Ascending aorta (tissue), 2 donors: Measurements from ENCODE around the gene NEIL3. TPM values are rescaled to one million over a fixed set of nuclear protein-coding genes. Genes with fewer than 3 reads are reported as not detected.

ENCODE experiments used
- DNase-seq, 2 donors: peaks; one replicate each; pipeline ENCODE4 v3.0.0-alpha.2; 2019; ENCODE audit warnings: low spot score in 2 of 2
- H3K27ac ChIP-seq, 2 donors: fragments of 200-600 bp; sonication (generic); one replicate each; pipeline ENCODE4 v1.5.1; 2016 to 2017; ENCODE audit warnings: mild to moderate bottlenecking in 1 of 2
- H3K27me3 ChIP-seq: fragments of 200-600 bp; sonication (generic); one replicate; pipeline ENCODE4 v1.5.1; 2017
- H3K36me3 ChIP-seq, 2 donors: fragments of 200-600 bp; sonication (generic); one replicate each; pipeline ENCODE4 v1.5.1; 2016
- H3K4me1 ChIP-seq, 2 donors: fragments of 200-600 bp; sonication (generic); one replicate each; pipeline ENCODE4 v1.5.1; 2016 to 2017; ENCODE audit warnings: mild to moderate bottlenecking in 1 of 2
- H3K4me3 ChIP-seq, 2 donors: fragments of 200-600 bp; sonication (generic); one replicate each; pipeline ENCODE4 v1.5.1; 2016 to 2017; ENCODE audit warnings: mild to moderate bottlenecking in 1 of 2
- H3K9me3 ChIP-seq, 2 donors: fragments of 200-600 bp; sonication (generic); one replicate each; pipeline ENCODE4 v1.5.1; 2016
- CTCF ChIP-seq, 3 experiments: fragments of 200-600 bp in 2 of 3; fragments of 450-650 bp in 1 of 3; sonication (generic) in 2 of 3; IDR thresholded peaks; one replicate each; pipeline ENCODE4 v1.5.1; 2016 to 2019; ENCODE audit warnings: antibody characterized with exemption in 3 of 3, mild to moderate bottlenecking in 1 of 3, moderate library complexity in 1 of 3
- intact Hi-C: fragments of 100-400 bp; cut with DNase I; formaldehyde crosslinking; loops from one replicate; pipeline ENCODE4 v1.15.1; 2023
- total RNA-seq: library from RNA; depleted of rRNA; stranded (reverse); fragments of >200 nt; gene quantifications from one replicate; pipeline ENCODE4 v1.1.0, GENCODE V29; 2016

Gene NEIL3
- total RNA-seq, 1 donor from 2014 or later: not detected

- H3K9me3 ChIP-seq: no peaks in the 10 kb centered on the region
- H3K27me3 ChIP-seq: no peaks in the 10 kb centered on the region
- DNase-seq: no peak
- no peak overlapping the region for H3K27ac ChIP-seq
- intact Hi-C loops: no loop called here
- no peaks in the 10 kb centered on the region for H3K4me1 ChIP-seq
- no peak overlapping the region for H3K4me3 ChIP-seq
- no peak for TF ChIP-seq CTCF (IDR thresholded peaks at IDR 0.05)
- H3K36me3 ChIP-seq: no peaks in the 10 kb centered on the region
Measured at GRCh38 chr4:177315767-177316464, 6.2 kb downstream of the NEIL3 start.

DNA sequence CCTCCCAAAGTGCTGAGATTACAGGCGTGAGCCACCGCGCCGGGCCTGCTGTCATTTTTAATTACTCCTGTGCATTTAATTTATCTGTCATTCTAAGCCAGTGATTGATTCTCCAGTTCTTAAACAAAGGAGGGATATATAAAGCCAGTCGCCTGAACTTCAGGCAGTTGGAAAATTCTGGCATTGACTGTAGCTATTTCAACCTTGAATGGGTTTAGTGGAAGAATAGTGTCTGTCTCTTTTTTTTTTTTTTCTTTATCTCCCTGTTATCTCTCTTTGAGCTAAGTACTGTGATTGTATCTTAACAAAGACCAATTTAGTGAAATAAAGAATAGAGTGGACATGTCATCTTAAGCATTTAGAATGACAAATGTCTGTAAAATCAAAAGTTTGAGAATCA is 11.0 kb downstream of the NEIL3 start:
- intact Hi-C loops: no loop called here
- no peak for TF ChIP-seq CTCF (IDR thresholded peaks at IDR 0.05)
- Histone ChIP-seq H3K27ac (no peak overlapping the region), H3K4me3 (no peak overlapping the region), H3K36me3 (no peaks in the 10 kb centered on the region), H3K9me3 (no peaks in the 10 kb centered on the region), H3K27me3 (no peaks in the 10 kb centered on the region), H3K4me1 (no peaks in the 10 kb centered on the region)
- no peak for DNase-seq

DNA sequence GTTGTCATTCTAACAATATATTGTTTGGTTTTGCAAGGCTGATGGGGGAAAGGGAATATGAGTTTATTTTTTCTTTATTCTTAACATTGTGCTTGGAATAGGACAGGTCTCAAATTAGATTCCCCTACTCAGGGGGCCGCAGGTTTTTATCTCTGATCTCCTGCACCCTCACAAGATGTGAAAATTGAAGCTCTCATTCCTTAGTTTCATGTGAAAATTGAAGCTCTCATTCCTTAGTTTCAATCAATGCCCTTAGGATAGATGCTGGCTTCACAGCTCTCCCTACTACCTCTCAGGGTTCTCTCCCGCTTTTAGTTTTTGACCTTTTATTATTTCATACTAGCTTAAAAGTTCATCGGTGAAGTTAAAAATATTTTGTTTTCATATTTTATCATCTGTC is 12.0 kb downstream of the NEIL3 start:
- DNase-seq: no peak
- Histone ChIP-seq H3K4me1 (no peaks in the 10 kb centered on the region), H3K27ac (no peak overlapping the region), H3K27me3 (no peaks in the 10 kb centered on the region), H3K36me3 (no peaks in the 10 kb centered on the region), H3K9me3 (no peaks in the 10 kb centered on the region), H3K4me3 (no peak overlapping the region)
- TF ChIP-seq CTCF (IDR thresholded peaks at IDR 0.05): no peak
- intact Hi-C loops: no loop called here

GRCh38 chr4:177322266-177322665 is 12.6 kb downstream of the NEIL3 start:
- no peak for DNase-seq
- H3K9me3 ChIP-seq: no peaks in the 10 kb centered on the region
- H3K4me3 ChIP-seq: peak overlapping the region in 1 of 2 donors; percentile 7

DNA sequence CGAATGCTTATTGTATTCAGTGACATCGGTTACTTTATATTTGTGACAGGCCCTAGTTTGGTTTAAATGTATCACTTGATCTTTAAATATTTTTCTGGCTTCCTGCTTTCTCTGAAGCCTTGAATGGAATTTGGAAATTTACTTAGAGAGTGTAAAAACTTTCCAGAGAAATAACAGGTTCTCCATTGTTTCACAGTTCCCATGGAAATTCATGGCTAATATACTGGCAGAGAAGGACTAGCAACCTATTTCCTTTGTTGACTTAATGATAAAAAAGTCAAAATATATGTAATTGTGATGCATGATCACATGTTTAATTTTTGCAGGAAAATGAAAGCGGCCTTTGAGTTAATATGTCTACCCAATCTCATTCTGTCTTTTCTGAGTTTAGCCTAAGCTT is 13.2 kb downstream of the NEIL3 start:
- DNase-seq: no peak
- no peaks in the 10 kb centered on the region for H3K9me3 ChIP-seq
- no peaks in the 10 kb centered on the region for H3K36me3 ChIP-seq
- intact Hi-C loops: no loop called here
- no peaks in the 10 kb centered on the region for H3K27me3 ChIP-seq
- H3K4me3 ChIP-seq: peak overlapping the region in 1 of 2 donors; percentile 7
- H3K27ac ChIP-seq: no peak overlapping the region
- no peak for TF ChIP-seq CTCF (IDR thresholded peaks at IDR 0.05)
- no peaks in the 10 kb centered on the region for H3K4me1 ChIP-seq

More at GRCh38 chr4:177322266-177322665, 12.6 kb downstream of the NEIL3 start:
- no peaks in the 10 kb centered on the region for H3K4me1 ChIP-seq
- TF ChIP-seq CTCF (IDR thresholded peaks at IDR 0.05): no peak
- H3K27me3 ChIP-seq: no peaks in the 10 kb centered on the region
- H3K36me3 ChIP-seq: no peaks in the 10 kb centered on the region
- no peak overlapping the region for H3K27ac ChIP-seq
- intact Hi-C loops: no loop called here

- intact Hi-C loops: no loop called here
- no peak for TF ChIP-seq CTCF (IDR thresholded peaks at IDR 0.05)
- DNase-seq: no peak
- H3K27ac ChIP-seq: no peak overlapping the region
- no peaks in the 10 kb centered on the region for H3K27me3 ChIP-seq
- H3K36me3 ChIP-seq: no peaks in the 10 kb centered on the region
- H3K9me3 ChIP-seq: no peaks in the 10 kb centered on the region
- H3K4me3 ChIP-seq: peak overlapping the region in 1 of 2 donors; percentile 13
- no peaks in the 10 kb centered on the region for H3K4me1 ChIP-seq
Measured at GRCh38 chr4:177323416-177323815, 13.7 kb downstream of the NEIL3 start.
